WTC11 (cell line): ENCODE measurements around the gene ELMO1. TPM values are rescaled to one million over a fixed set of nuclear protein-coding genes. Genes with fewer than 3 reads are reported as not detected.

ENCODE experiments used
- ATAC-seq: fragments of 200-7000 bp; cut with Tn5 transposase; 2 replicates; pipeline ENCODE4 v1.10.0; 2021; ENCODE audit warnings: mild to moderate bottlenecking, moderate library complexity
- CTCF ChIA-PET: fragments of 300-600 bp; sonication (Branson Sonifier 250); formaldehyde crosslinking; loops from one replicate; lab custom pipeline; 2021; ENCODE audit warnings: antibody characterized with exemption; lab: Charles Lee
- POLR2A ChIA-PET: fragments of 350-600 bp; sonication (Branson Sonifier 250); formaldehyde crosslinking; loops from one replicate; lab custom pipeline; 2021; ENCODE audit warnings: antibody characterized with exemption; lab: Charles Lee
- DNase-seq: peaks from one replicate; pipeline ENCODE4 v3.0.0; 2021; ENCODE audit warnings: low spot score
- H3K27ac Mint-ChIP-seq: 2 replicates; pipeline ENCODE4 v1.8.0; 2021; ENCODE audit warnings: mixed read lengths
- H3K27me3 Mint-ChIP-seq: 2 replicates; pipeline ENCODE4 v1.8.0; 2021; ENCODE audit warnings: low read depth, mild to moderate bottlenecking, moderate library complexity, mixed read lengths
- H3K36me3 Mint-ChIP-seq: 2 replicates; pipeline ENCODE4 v1.8.0; 2021; ENCODE audit warnings: mixed read lengths
- H3K4me1 Mint-ChIP-seq: 2 replicates; pipeline ENCODE4 v1.8.0; 2022; ENCODE audit warnings: mixed read lengths
- H3K4me3 Mint-ChIP-seq: 2 replicates; pipeline ENCODE4 v1.8.0; 2021; ENCODE audit warnings: mild to moderate bottlenecking, moderate library complexity, mixed read lengths
- H3K9me3 Mint-ChIP-seq: 2 replicates; pipeline ENCODE4 v1.8.0; 2021; ENCODE audit warnings: mixed read lengths
- CBFB ChIP-seq: sonication (generic); formaldehyde crosslinking; IDR thresholded peaks from 2 replicates; pipeline ENCODE4 v1.8.1; 2022; ENCODE audit warnings: mild to moderate bottlenecking, low read depth, missing genetic modification reagents
- FOXK1 ChIP-seq: sonication (generic); formaldehyde crosslinking; IDR thresholded peaks from 2 replicates; pipeline ENCODE4 v1.8.0; 2022; ENCODE audit warnings: mild to moderate bottlenecking, moderate library complexity, missing genetic modification reagents
- FOXP4 ChIP-seq: sonication (generic); formaldehyde crosslinking; IDR thresholded peaks from 2 replicates; pipeline ENCODE4 v1.8.0; 2022; ENCODE audit warnings: mild to moderate bottlenecking, missing genetic modification reagents
- IRF1 ChIP-seq: sonication (generic); formaldehyde crosslinking; IDR thresholded peaks from 2 replicates; pipeline ENCODE4 v1.8.0; 2023; ENCODE audit warnings: missing genetic modification reagents
- MAX ChIP-seq: sonication (generic); formaldehyde crosslinking; IDR thresholded peaks from 2 replicates; pipeline ENCODE4 v1.8.0; 2022; ENCODE audit warnings: mild to moderate bottlenecking, missing genetic modification reagents
- NFE2L1 ChIP-seq: sonication (generic); formaldehyde crosslinking; IDR thresholded peaks from 2 replicates; pipeline ENCODE4 v1.8.1; 2023; ENCODE audit warnings: missing genetic modification reagents
- NR2C2 ChIP-seq: sonication (generic); formaldehyde crosslinking; IDR thresholded peaks from 2 replicates; pipeline ENCODE4 v1.8.0; 2022; ENCODE audit warnings: mild to moderate bottlenecking, missing genetic modification reagents
- RORB ChIP-seq: fragments of 250-450 bp; sonication (Bioruptor Pico); IDR thresholded peaks from 2 replicates; pipeline ENCODE4 v1.9.0; 2021; ENCODE audit warnings: mild to moderate bottlenecking
- TEAD4 ChIP-seq: sonication (generic); formaldehyde crosslinking; IDR thresholded peaks from 2 replicates; pipeline ENCODE4 v1.8.0; 2022; ENCODE audit warnings: mild to moderate bottlenecking, missing genetic modification reagents
- ZNF232 ChIP-seq: sonication (generic); formaldehyde crosslinking; IDR thresholded peaks from 2 replicates; pipeline ENCODE4 v1.8.0; 2022; ENCODE audit warnings: mild to moderate bottlenecking, missing genetic modification reagents
- ZNF317 ChIP-seq: sonication (generic); formaldehyde crosslinking; IDR thresholded peaks from 2 replicates; pipeline ENCODE4 v1.8.1; 2023; ENCODE audit warnings: low read depth, mild to moderate bottlenecking, moderate library complexity, missing genetic modification reagents, borderline replicate concordance
- ZNF416 ChIP-seq: fragments of 250-450 bp; sonication (Bioruptor Pico); IDR thresholded peaks from 2 replicates; pipeline ENCODE4 v1.9.0; 2021; ENCODE audit warnings: mild to moderate bottlenecking, inconsistent platforms
- ZNF423 ChIP-seq: fragments of 250-450 bp; sonication (Bioruptor Pico); IDR thresholded peaks from 2 replicates; pipeline ENCODE4 v2.1.2; 2022; ENCODE audit warnings: mild to moderate bottlenecking, moderate library complexity
- ZNF425 ChIP-seq: fragments of 250-450 bp; sonication (Bioruptor Pico); conservative IDR thresholded peaks from 2 replicates; pipeline ENCODE4 v1.9.0; 2021; ENCODE audit warnings: mild to moderate bottlenecking
- total RNA-seq: library from RNA; stranded (reverse); gene quantifications from 3 replicates; pipeline ENCODE4 v1.2.3, GENCODE V29; 2021
- TF ChIP-seq, protein P1 (sequence below): sonication (generic); formaldehyde crosslinking; conservative IDR thresholded peaks from 2 replicates; pipeline ENCODE4 v1.8.1; 2022; ENCODE audit warnings: mild to moderate bottlenecking, missing genetic modification reagents
- TF ChIP-seq, protein P2 (sequence below): sonication (generic); formaldehyde crosslinking; IDR thresholded peaks from 2 replicates; pipeline ENCODE4 v1.8.0; 2022; ENCODE audit warnings: missing genetic modification reagents

ELMO1 gene
- total RNA-seq, 1 experiment from 2014 or later: 19.4 TPM

GRCh38 chr7:37224746-37225145 lies 223.9 kb downstream of the ELMO1 start:
- H3K4me3 Mint-ChIP-seq: no peak overlapping the region
- H3K27ac Mint-ChIP-seq: peak overlapping the region; percentile 14
- DNase-seq (no peak), ATAC-seq (no peak)
- ChIA-PET CTCF (interaction anchor here (1.0 to 2.1 kb wide), 3 partner anchors 9 to 26 kb away, joined by 4 to 7 read pairs (median 6); no protein-coding TSS in a partner anchor), POLR2A (no interaction called here)
- H3K9me3 Mint-ChIP-seq: no peaks in the 10 kb centered on the region
- H3K27me3 Mint-ChIP-seq: no peaks in the 10 kb centered on the region
- peaks cover 26% of the 10 kb centered on the region for H3K4me1 Mint-ChIP-seq
- no peaks in the 10 kb centered on the region for H3K36me3 Mint-ChIP-seq
- TF ChIP-seq IRF1 (no peak), FOXP4 (CRISPR knock-in tag) (no peak), ZNF423 (CRISPR knock-in tag) (no peak), FOXK1 (CRISPR knock-in tag) (no peak)

DNA sequence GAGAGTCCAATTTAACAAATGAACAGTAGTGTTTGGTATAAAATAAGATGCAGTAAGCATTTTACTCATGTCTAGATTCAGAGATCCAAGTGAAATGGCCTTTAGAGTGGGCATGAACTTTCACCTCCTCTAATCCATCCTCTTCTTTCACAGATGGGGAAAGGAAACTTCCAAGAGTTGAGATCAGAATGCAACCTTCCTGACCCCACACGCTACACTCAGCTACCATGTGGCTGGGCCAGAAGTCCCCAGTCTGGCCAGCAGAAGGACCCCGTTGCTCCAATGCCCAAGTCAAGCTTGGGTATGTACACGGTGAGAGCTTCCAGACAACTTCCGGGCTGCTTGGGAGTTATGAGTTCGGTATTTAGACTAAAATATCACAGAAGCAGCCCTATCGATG lies 228.0 kb downstream of the ELMO1 start:
- Mint-ChIP-seq H3K27me3 (no peaks in the 10 kb centered on the region), H3K36me3 (no peaks in the 10 kb centered on the region), H3K4me3 (no peak overlapping the region), H3K4me1 (peaks cover 42% of the 10 kb centered on the region), H3K27ac (peak overlapping the region; percentile 44; the same call in 1 of the 2 replicates), H3K9me3 (no peaks in the 10 kb centered on the region)
- CTCF ChIA-PET: interaction anchor here (1.5 kb wide), 1 partner anchor 14 kb away, joined by 4 read pairs; no protein-coding TSS in a partner anchor
- ATAC-seq (no peak), DNase-seq (no peak)
- POLR2A ChIA-PET: no interaction called here
- TF ChIP-seq MAX (CRISPR knock-in tag): no peak
- TF ChIP-seq, protein P1, sequence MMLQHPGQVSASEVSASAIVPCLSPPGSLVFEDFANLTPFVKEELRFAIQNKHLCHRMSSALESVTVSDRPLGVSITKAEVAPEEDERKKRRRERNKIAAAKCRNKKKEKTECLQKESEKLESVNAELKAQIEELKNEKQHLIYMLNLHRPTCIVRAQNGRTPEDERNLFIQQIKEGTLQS (CRISPR knock-in tag): no peak
- TF ChIP-seq NR2C2 (CRISPR knock-in tag): no peak

- ChIA-PET POLR2A (no interaction called here), CTCF (no interaction called here)
- Mint-ChIP-seq H3K4me1 (peaks cover 43% of the 10 kb centered on the region), H3K9me3 (no peaks in the 10 kb centered on the region), H3K36me3 (no peaks in the 10 kb centered on the region), H3K4me3 (no peak overlapping the region), H3K27ac (peak overlapping the region; percentile 85), H3K27me3 (no peaks in the 10 kb centered on the region)
- peak; percentile 23 for DNase-seq
- ATAC-seq: peak; percentile 79
- TF ChIP-seq RORB (CRISPR knock-in tag): no peak
Observed at GRCh38 chr7:37218956-37219355, 229.7 kb downstream of the ELMO1 start.

DNA sequence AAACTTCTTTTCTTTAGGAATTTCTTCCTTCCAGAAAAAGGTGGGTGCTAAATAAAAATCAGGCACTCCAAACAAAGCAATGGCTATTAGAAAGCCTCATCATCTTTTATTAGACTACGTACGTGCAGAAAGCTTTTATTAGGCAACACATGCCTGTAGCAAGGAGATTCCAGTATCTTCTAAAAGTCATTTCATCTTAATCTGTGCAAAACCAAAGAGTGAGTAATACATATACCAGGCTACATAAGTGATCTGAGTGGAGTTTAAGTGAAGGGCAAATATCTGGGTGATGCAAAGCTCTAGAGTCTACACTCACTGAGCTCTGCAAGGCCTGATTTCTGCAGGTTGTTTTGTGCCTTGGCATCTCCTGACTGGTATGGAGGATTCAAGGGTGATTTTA lies 231.7 kb downstream of the ELMO1 start:
- CTCF ChIA-PET: interaction anchor here (0.8 kb wide), 1 partner anchor 16 kb away, joined by 3 read pairs; no protein-coding TSS in a partner anchor
- H3K27me3 Mint-ChIP-seq: no peaks in the 10 kb centered on the region
- TF ChIP-seq IRF1 (no peak), ZNF423 (CRISPR knock-in tag) (no peak), ZNF416 (CRISPR knock-in tag) (no peak), RORB (CRISPR knock-in tag) (no peak), ZNF425 (no peak), ZNF232 (CRISPR knock-in tag) (no peak), NFE2L1 (no peak), ZNF317 (CRISPR knock-in tag) (no peak), CBFB (no peak), TEAD4 (no peak)
- TF ChIP-seq, protein P2, sequence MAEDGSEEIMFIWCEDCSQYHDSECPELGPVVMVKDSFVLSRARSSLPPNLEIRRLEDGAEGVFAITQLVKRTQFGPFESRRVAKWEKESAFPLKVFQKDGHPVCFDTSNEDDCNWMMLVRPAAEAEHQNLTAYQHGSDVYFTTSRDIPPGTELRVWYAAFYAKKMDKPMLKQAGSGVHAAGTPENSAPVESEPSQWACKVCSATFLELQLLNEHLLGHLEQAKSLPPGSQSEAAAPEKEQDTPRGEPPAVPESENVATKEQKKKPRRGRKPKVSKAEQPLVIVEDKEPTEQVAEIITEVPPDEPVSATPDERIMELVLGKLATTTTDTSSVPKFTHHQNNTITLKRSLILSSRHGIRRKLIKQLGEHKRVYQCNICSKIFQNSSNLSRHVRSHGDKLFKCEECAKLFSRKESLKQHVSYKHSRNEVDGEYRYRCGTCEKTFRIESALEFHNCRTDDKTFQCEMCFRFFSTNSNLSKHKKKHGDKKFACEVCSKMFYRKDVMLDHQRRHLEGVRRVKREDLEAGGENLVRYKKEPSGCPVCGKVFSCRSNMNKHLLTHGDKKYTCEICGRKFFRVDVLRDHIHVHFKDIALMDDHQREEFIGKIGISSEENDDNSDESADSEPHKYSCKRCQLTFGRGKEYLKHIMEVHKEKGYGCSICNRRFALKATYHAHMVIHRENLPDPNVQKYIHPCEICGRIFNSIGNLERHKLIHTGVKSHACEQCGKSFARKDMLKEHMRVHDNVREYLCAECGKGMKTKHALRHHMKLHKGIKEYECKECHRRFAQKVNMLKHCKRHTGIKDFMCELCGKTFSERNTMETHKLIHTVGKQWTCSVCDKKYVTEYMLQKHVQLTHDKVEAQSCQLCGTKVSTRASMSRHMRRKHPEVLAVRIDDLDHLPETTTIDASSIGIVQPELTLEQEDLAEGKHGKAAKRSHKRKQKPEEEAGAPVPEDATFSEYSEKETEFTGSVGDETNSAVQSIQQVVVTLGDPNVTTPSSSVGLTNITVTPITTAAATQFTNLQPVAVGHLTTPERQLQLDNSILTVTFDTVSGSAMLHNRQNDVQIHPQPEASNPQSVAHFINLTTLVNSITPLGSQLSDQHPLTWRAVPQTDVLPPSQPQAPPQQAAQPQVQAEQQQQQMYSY (CRISPR knock-in tag): no peak

More for the DNA sequence above, 231.7 kb downstream of the ELMO1 start:
- Mint-ChIP-seq H3K27ac (0 out of 2 replicates have a peak overlapping the region, but pooled peaks have one; percentile 70), H3K4me1 (peaks cover 43% of the 10 kb centered on the region), H3K9me3 (peaks cover 4% of the 10 kb centered on the region; the same call in 1 of the 2 replicates), H3K36me3 (peaks cover 5% of the 10 kb centered on the region), H3K4me3 (no peak overlapping the region)
- DNase-seq: no peak
- POLR2A ChIA-PET: no interaction called here
- ATAC-seq: no peak
